NCI-H1694 treated with DMSO at 0.1 percent for 48 hours (cell line): Measurements from ENCODE around the gene TRAPPC2L.
A peak's percentile ranks its signal among the peaks of the same experiment; 100 is the strongest.

Experiments
- DNase-seq: peaks from one replicate; lab custom pipeline; 2025; lab: John Stamatoyannopoulos, UW

TRAPPC2L gene

DNA sequence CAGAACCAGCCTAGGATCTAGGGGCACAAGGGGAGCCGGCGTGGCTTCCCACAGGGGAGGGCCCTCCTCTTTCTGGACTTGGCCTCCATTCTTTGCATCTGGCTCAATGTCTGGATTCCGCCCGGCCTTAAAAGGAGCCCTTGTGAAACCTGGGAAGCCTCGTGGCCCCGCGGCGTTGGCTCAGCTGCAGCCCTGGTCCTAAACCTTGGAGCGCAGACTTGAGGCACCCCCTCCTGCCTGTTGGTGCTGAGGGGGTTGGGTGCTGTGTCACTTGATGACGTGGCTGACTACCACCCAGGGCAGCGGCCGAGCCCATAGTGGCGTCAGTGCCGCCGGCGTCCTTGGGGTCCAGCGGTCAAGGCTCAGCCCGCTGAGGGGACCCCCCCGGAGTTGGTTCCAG, 4.4 kb downstream of the TRAPPC2L start:
- no peak for DNase-seq

DNA sequence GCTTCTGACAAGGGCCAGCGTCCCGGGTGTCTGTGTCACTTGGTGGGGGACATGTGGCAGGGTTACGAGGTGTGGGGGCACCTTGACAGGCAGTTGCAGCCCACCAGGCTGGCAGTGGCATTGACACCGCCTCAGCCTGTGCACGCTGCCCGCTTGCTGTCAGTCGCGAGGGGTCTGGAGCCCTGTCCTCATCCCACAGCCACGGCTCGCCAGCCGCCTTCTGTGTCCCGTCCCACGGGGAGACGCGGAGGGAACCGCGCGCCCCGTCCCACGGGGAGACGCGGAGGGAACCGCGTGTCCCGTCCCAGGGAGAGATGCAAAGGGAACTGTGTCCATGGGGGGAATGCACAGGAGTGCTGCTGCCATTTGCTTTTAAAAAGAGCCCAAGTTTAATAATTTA, 6.0 kb downstream of the TRAPPC2L start:
- DNase-seq = no peak

DNA sequence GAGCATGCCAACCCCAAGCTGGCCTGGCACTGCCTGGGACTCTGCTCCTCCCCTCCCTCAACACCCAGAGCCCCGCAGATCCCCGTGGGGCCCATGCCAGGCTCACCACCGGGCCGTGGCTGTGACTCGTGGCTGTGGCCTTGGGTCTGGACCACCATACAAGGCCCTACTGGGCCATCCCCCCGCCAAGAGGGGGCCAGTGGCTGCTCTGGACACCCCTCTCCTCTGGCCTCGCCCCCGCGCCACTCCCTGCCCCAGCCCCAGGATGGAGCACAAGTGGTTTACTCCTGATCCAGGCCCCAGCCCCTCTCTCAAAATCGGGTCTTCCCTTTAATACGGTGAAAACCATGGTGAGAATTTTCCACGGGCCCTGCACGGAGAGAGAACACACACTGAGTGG, 6.5 kb downstream of the TRAPPC2L start:
- DNase-seq = no peak

DNA sequence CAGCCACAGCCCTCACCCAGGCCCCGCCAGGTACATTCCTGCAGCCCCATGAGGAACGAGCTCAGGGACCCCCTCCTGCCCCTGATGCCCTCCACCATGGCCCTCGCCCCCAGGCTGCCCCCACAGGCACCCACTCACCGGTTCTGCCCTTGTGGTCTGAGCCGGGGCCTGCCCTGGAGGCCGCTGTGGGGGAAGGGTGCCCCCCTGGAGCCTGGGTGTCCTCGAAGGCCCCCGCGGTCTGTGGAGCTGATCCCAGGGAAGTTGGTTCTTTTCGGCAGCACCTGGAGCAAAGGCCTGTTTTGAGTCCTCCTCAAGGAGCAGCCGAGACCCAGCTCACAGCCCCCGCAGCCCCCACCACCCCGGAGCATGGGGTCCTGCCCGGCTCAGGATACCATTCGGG, 7.2 kb downstream of the TRAPPC2L start:
- DNase-seq = no peak

DNA sequence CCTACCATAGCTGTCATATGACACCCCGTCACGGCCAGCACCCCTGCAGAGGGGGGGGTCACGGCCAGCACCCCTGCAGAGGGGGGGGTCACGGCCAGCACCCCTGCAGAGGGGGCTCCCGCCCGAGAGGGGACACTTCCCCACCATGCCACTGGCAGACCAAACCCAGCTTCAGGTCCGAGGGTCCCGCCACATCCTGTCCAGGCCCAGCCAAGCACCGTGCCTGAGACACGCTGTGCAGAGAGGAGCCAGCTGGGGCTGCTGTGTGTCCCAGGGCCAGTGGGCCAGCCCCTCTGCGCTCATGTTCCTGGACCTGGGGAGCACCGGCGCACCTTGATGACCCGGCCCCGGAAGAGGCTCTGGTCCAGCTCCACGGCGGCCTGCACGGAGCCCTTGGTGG, 7.6 kb downstream of the TRAPPC2L start:
- no peak for DNase-seq

DNA sequence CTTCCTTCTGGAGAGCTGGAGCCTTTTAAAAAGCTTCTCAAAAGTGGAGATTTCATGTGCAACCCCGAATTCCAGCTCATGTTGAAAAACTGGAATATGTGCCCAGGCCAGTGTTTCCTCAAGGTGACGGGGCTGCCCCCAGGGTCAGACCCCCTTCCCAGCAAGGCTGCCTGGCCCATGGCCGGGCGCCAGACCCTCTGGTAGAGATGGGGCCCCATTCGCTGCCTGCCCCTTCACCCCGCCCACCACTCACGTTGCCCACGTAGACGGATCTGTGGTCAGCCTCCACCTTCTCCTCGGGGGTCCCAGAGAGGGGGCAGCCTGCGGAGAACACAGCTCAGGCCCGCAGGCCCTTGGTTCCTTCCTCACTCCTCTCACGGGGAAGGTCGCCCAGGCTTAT, 8.4 kb downstream of the TRAPPC2L start:
- DNase-seq = no peak

DNA sequence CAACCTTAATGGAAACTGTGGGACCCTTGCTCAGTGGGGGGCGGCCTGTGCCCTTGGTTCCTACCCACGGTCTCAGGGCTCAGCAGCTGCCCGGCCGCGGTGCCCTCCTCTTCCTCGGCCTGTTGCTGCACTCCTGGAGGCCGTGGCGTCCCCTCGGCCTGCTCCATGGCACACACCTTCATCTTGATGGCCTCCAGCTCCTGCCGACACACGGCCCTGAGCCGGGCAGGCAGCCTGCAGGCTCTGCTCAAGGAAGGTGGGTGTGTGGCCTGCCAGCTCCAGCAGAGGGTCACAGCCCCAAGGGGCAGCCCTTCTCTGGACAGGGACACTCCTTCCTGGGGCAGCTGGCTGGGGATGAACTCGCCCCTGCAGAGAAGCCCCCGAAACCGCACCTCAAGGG, 8.8 kb downstream of the TRAPPC2L start:
- DNase-seq = no peak

DNA sequence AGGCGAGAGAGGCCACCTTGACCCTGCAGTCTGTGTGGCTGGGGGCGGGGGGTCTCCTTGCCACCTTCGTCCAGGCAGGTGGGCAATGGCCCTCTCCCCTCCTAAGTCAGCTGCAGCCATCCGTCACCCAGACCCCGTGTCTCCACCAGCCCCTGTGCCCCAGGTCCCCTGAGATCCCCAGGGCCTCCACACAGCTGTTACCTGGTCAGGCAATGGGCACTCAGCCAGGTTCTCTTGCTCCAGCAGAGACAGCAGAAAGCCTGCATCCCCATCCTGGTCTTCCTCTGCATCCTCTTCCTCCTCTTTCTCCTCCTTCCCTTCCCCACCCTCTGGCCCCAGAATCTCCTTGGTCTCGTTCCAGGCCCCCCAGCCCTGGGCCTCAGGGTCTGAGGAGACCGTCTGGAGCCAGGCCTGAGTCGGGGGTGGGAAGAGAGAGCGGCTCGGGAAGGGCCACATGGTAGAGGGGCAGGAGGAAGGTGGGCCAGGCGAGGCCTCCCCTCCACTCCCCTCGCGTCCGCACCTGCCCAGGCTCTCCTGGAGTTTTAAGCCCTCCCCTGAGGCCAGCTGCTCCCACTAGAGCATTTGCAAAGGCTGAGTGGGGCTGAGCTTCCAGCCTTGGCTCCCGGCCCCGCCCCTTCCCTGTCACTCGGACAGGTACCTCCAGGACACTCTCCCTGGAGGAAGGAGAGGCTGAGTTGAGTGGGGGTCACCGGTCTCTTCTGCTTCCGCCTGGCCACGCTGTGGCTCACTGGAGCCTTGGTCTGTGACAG, 9.4 kb downstream of the TRAPPC2L start, which contains the start of gene PABPN1L:
Gene PABPN1L (minus strand): TSS at position 510 of the 770 bp plus-strand sequence. CDS start 54 bp downstream, at position 456.
- no peak for DNase-seq

DNA sequence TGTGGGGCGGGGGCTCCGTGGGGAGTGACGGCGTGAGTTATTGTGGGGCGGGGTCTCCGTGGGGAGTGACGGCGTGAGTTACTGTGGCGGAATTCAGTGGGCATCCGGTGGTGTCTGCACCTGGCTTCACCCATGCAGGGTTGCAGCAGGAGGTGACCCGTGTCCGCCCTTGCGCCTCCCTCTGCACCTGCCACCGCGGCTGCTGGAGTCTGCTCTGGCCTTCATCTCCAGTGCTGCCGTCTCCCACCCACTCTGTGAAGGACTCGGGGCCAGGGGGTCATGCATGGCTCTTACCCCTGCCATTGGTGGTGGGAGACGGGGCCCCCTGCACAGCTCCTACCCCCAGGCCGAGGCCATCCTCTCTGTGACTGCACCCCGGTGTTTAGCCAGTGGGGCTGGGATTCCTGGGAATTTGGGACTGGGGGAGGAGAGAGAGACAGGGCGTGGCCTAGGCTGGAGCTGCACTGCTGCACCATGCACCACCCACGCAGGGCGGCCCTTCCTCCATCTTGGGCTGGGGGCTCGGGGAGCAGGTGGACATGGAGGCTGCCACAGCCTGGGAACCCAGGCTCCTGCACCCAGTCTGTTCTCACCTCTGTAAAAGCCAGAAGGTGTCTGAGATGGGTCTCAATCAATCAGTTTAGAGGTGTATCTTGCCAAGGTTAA, 10.8 kb downstream of the TRAPPC2L start:
- DNase-seq = no peak

DNA sequence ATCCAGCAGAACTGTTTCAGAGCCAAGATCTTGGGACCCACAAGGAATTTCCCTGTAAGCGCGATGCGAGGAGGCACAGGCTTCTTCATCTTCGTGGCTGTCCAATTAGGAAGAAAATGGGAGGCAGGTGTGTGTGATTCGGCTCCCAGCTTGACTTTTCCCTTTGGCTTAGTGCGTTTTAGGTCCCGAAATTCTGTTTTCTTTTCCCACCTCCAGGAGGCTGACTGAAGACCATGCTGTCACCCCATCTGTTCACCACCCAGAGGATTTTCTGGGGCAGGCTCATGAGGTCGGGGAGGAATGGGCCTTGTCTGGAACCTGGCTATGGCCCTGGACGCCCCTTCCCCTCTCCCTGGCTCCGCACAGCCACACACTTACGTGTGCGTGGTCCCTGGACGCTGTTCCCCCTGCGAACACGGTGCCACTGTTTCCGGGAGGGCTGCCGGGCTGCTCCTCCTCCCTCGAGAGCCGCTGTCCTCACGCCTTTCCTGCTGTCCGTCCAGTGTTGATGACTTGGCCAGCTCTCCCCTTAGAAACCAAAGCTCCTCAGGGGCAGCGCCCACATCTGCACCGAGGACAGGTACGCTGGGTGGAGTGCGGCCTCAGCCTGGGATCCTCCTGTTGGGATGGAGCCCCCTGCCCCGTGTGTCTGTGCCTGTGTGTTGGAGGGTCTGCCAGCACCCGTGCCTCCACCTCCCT, 12.2 kb downstream of the TRAPPC2L start:
- DNase-seq = peak; percentile 41

DNA sequence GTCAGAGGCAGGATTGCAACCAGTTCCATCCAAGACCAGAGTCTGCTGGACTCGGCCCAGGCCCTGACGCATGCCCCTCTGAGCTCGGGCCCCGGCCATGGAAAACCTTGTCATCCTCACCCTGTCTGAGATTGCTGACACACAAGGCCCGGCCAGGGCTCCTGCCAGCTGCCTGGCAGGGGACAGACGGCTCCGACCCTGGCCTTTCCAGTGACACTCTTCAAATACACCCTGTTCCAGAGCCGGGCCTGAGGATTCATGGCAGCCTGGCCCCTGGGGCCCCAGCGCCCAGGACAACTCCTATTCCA, 12.7 kb downstream of the TRAPPC2L start:
- DNase-seq = no peak

DNA sequence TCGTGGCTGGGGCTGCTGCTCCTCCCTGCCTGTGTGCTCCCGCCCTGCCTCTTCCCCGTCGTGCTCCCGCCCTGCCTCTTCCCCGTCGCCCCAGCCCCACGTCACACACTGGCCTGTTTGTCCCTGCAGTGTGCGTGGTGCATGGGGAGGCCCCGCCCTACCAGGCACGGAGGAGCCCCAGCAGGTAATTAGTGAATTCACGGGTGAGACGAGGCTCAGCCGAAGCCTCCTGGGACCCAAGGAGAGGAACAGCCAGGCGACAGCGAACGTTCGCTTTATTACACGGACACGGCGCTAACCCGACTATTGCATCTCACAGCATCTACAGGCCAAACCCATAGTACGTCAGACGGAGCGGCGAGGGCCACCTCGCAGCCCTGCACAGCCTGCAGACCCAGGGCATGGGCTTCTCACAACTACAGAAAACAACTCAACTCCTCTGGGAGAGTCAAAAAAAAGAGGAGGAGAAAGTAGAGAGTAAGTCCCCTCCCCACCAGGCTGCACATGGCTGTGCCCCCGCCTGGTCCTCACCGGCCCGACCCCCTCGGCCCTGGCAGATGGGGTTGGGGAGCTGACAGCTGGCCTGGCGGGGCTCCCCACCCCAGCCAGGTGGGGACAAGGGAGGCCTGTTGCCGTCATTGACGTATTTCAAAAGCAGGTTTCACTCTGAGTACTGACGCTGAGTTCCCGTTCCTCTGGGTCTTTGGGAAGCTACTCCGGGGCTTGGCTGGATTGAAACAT, 13.9 kb downstream of the TRAPPC2L start:
- DNase-seq = peak; percentile 57

DNA sequence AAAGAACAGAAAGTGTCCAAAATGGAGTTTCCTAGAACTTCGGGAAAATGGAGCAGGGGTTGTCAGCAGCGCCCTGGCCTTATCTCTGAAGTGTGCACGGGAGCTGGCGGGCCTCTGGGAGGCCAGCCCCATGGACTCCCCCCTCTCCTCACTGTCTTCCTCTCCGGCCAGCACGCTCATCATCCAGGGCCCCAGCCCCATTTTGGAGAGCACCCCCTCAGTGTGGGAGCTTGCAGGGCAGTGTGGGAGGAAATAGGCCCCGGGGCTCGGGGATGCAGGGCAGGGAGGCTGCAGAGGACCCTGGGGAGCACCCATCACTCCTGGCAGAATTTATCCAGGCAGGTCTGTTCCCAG, 14.4 kb downstream of the TRAPPC2L start:
- no peak for DNase-seq

DNA sequence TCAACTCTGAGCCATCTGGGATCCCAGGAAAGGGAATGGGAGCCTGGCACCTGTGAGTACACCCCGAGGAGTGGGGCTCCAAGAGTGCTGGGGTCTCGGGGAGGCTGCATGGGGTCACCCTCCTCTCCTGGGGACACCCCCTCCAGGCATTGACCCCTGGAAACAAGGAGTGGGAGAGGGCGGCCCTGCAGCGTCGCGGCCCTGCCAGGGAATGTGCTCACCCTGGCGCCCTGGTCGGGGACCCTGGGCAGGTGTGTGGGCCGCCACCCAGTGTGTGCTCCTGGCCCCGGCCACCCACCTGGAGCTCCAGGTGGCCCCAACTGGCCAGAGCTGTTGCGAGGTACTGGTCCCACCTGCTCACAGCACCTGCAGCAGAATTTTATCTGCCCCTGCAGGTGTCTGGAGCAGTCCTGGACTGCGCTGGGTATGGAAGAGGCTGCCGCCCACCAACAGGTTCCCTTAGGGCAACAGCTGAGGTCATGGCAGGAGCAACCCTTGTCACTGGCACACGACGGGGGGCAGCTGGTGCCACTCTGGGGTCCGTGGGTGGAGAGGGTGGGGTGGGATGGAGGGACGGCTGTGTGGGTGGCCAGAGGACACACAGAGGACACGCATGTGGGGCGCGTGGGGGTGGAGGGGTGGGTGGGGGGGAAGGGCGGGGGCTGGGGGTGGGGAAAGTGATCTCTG, 14.9 kb downstream of the TRAPPC2L start:
- DNase-seq = no peak

DNA sequence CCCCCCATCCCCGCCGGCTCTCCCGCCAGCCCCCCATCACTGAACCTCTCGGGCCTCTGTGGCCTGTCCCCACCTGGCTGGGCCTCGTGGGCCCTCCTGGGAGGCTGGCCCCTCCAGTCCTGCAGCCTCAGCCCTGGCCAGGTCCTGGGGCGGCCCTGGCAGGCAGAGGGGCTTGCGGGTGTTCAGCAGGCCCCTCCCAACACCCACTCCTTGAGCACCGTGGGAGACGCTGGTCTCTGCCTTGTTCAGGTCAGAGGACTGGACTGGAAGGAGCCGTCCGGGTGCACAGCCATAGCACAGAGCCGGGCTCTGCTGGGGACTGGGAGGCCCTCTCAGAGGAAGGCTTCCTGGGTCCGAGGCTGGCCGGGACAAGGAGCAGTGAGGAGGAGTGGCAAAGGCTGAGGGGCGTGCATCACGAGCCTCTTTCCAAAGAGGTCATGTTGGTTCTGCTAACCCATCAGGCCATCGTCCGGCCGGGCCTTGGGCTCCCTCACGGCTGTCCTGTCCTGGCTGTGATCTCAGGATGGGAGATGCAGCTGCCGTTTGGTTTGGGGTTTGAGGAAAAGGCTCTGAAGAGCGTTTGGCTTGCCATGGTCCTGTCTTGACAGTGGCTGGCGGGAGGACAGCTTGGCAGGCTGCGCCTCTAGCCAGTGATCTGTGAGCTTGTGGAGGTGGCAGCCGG, 15.9 kb downstream of the TRAPPC2L start:
- DNase-seq = no peak

DNA sequence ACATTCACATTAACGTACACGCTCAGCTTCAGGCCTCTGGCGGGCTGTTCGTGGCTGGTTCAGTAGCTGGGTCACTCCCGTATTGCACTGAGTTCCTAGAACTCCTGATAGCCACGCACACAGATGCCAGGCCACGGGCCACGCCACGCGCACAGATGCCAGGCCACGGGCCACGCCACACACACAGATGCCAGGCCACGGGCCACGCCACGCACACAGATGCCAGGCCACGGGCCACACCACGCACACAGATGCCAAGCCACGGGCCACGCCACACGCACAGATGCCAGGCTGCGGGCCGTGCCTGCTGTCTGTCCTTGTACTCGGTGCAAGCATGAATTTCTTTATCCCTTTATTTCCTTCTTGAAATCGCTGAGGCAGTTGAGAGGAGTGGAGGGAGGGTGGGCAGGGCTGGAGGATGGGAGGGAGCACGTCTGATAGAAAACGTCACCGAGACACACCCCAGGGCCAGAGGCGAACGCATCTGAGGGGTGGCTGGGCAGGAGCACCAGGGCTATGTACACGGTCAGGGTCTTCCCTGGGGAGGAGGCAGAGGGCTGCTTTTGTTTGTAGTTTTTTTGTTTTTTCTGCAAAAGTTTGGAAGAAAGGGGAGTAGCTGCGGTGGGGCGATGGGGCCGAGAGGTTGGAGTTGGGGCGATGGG, 18.1 kb downstream of the TRAPPC2L start:
- no peak for DNase-seq

DNA sequence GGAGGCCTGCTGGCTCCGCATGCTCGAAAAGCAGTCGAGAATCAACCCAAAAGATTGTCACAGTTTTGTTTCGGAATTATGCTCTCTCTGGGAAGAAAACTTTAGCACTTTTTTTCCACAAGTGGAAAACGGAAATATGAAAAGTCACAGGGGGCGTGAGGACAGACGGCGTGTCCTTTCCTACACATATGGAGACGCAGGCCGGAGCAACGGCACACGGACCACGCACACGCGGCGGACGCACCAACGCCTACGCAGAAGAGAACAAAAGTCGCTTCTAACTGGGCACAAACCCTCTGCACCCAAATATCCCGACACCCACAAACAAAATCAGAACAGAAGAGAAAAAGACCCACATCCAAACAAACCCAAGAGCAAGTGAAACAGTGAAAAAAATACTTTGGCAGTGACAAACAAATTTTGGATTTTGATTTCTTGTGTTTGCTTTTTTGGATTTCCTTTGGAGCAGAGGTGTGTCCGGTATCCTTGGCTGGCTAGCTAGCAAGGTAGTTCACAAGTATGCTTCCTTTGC, 18.8 kb downstream of the TRAPPC2L start:
- no peak for DNase-seq

DNA sequence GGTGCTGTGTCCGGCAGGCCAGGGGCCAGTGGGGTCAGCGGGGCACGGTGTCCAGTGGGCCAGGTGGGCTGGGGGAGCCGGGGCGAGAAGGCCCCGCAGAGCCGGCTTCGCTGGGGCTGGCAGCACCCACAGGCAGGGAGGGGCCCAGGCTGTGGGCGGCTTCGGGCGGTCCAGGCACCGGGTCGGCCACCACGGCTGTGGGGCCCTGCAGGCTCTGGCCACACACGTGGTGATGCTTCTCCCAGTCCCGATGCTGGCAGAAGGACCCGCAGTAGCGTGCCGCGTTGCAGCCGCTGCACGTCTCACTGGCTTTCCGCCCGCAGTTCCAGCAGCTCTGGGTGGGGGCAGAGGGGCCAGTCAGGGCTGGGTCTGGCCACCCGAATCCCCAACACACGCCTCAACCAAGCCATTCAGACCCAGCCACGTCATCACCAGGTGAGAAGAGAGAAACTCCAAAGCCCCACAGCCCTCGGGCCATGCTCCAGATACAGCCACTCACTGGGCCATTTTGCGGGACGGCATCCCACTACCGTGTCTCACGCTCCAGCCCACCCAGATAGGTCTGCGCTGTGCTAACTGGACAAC, 20.1 kb downstream of the TRAPPC2L start:
- no peak for DNase-seq

DNA sequence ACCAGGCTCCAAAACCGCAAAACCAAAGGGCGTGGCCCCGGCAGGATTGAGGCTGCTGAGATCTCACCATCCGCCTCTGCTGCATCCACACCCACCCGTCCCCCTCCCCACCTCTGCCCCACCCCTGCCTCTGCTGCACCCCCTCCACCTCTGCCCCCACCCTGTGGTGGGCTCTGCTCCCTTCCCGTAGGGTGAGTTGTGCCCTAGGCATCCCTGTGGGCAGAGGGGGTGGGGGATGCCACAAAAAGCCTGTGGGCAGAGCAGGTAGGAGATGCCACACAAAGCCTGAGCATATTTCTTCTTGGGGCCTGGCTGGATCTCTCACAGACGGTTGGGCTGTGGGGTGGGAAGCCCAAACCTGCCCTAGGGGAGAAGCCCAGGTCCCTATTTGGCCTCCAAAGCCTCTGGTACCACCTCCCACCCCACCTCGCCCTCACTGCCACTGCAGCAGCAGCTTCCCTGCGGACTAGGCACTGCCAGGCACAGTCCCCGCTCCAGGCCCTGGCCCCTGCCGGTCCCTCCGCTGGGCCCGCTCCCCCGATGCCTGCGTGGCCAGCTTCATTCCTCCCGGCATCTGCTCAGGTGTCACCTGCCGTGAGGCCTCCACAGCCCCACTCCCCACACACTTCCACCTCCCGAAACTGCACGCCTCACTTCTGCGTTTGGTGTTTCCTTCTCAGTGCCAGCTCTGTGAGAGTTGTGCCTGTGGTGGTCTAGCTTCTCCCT, 20.8 kb downstream of the TRAPPC2L start:
- no peak for DNase-seq

DNA sequence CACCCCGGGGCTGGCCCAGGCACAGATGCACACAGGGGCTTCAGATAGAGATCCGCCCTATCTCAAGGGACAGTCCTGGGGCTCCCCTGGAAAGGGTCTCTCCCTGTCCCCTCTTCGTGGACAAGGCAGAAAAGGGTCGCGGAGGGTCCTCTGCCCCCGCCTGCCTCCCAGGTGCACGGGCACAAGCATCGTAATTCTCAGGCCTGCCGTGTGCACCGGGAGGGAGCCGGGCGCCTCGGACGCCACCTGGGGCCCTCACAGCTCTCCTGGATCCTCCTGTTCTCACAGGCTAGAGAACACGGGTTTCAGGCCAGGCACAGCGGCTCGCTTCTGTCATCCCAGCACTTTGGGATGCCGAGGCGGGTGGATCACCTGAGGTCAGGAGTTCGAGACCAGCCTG, 21.4 kb downstream of the TRAPPC2L start:
- DNase-seq = no peak
